Effector memory CD8-positive, alpha-beta T cell (primary cell): ENCODE measurements around the gene ALG6.

ENCODE experiments used
- ATAC-seq: fragments of 150-1000 bp; cut with Tn5 transposase; replicated peaks from 2 replicates; pipeline ENCODE4 v1.10.0; 2021; ENCODE audit warnings: mild to moderate bottlenecking, moderate library complexity
- DNase-seq, 3 experiments: peaks; one replicate each; pipeline ENCODE4 v3.0.0; 2021
- H3K27ac Mint-ChIP-seq, 2 donors: one replicate each; pipeline ENCODE4 v1.8.0; 2022; ENCODE audit warnings: mild to moderate bottlenecking in 2 of 2, mixed read lengths in 2 of 2, moderate library complexity in 2 of 2
- H3K27me3 Mint-ChIP-seq, 2 donors: one replicate each; pipeline ENCODE4 v1.8.0; 2022; ENCODE audit warnings: mixed read lengths in 2 of 2
- H3K36me3 Mint-ChIP-seq: one replicate; pipeline ENCODE4 v1.8.0; 2022; ENCODE audit warnings: mild to moderate bottlenecking, moderate library complexity, mixed read lengths; ENCODE audit not compliant: insufficient read depth
- H3K4me1 Mint-ChIP-seq, 2 donors: one replicate each; pipeline ENCODE4 v1.8.0; 2022; ENCODE audit warnings: low read depth in 2 of 2, mixed read lengths in 2 of 2
- H3K4me3 Mint-ChIP-seq, 2 donors: one replicate each; pipeline ENCODE4 v1.8.0; 2022; ENCODE audit warnings: mild to moderate bottlenecking in 2 of 2, mixed read lengths in 2 of 2, moderate library complexity in 2 of 2
- H3K9me3 Mint-ChIP-seq, 2 donors: one replicate each; pipeline ENCODE4 v1.8.0; 2022; ENCODE audit warnings: mixed read lengths in 2 of 2
- total RNA-seq, 9 experiments: gene quantifications; one replicate each; lab custom pipeline; 2026; lab: John Stamatoyannopoulos, UW

The ALG6 gene
- 11.4 to 42.0 (median 22.5) reads per million in 9 experiments for total RNA-seq

GRCh38 chr1:63367215-63368103 lies at the start of gene ALG6:
Gene ALG6 (plus strand): TSS chr1:63367627. CDS start chr1:63370978, 3,351 bp downstream.
- ATAC-seq (peak; percentile 93), DNase-seq (peak; percentile 84 to 91 (median 90))
- peaks cover 18 to 23% of the 10 kb centered on the region in 2 donors for H3K4me1 Mint-ChIP-seq
- peaks cover 4% of the 10 kb centered on the region for H3K36me3 Mint-ChIP-seq
- peak within 1 kb of the TSS; percentile 88 to 92 for H3K4me3 Mint-ChIP-seq
- H3K9me3 Mint-ChIP-seq, result no peaks in the 10 kb centered on the region
- peaks cover 0 to 11% of the 10 kb centered on the region in 2 donors for H3K27me3 Mint-ChIP-seq
- H3K27ac Mint-ChIP-seq, result peak within 1 kb of the TSS; percentile 88 to 93

- peak overlapping the region; percentile 39 to 59 for H3K4me3 Mint-ChIP-seq
- H3K4me1 Mint-ChIP-seq, result peaks cover 9 to 17% of the 10 kb centered on the region in 2 donors
- peaks cover 42% of the 10 kb centered on the region for H3K36me3 Mint-ChIP-seq
- no peak for ATAC-seq
- DNase-seq, result no peak
- H3K27ac Mint-ChIP-seq, result no peak overlapping the region
- H3K27me3 Mint-ChIP-seq, result peaks cover 61 to 72% of the 10 kb centered on the region in 2 donors
- H3K9me3 Mint-ChIP-seq, result peaks cover 2 to 7% of the 10 kb centered on the region in 2 donors
Observed at GRCh38 chr1:63317817-63318152, 49.6 kb upstream of the ALG6 start.

GRCh38 chr1:63318201-63318979 lies 49.0 kb upstream of the ALG6 start:
- H3K9me3 Mint-ChIP-seq, result peaks cover 2 to 7% of the 10 kb centered on the region in 2 donors
- peaks cover 43% of the 10 kb centered on the region for H3K36me3 Mint-ChIP-seq
- no peak for DNase-seq
- no peak for ATAC-seq
- H3K4me1 Mint-ChIP-seq, result peaks cover 9 to 18% of the 10 kb centered on the region in 2 donors
- peak overlapping the region in 1 of 2 donors; percentile 19 for H3K27ac Mint-ChIP-seq
- peak overlapping the region; percentile 39 to 59 for H3K4me3 Mint-ChIP-seq
- H3K27me3 Mint-ChIP-seq, result peaks cover 61 to 72% of the 10 kb centered on the region in 2 donors

- Mint-ChIP-seq H3K36me3 (peaks cover 48% of the 10 kb centered on the region), H3K27ac (peak overlapping the region in 1 of 2 donors; percentile 19), H3K4me3 (peak overlapping the region; percentile 28 to 40), H3K4me1 (peaks cover 9 to 20% of the 10 kb centered on the region in 2 donors), H3K9me3 (peaks cover 2 to 7% of the 10 kb centered on the region in 2 donors), H3K27me3 (peaks cover 62 to 72% of the 10 kb centered on the region in 2 donors)
- ATAC-seq (no peak), DNase-seq (no peak)
Observed at GRCh38 chr1:63319046-63320021, 48.1 kb upstream of the ALG6 start.

DNA sequence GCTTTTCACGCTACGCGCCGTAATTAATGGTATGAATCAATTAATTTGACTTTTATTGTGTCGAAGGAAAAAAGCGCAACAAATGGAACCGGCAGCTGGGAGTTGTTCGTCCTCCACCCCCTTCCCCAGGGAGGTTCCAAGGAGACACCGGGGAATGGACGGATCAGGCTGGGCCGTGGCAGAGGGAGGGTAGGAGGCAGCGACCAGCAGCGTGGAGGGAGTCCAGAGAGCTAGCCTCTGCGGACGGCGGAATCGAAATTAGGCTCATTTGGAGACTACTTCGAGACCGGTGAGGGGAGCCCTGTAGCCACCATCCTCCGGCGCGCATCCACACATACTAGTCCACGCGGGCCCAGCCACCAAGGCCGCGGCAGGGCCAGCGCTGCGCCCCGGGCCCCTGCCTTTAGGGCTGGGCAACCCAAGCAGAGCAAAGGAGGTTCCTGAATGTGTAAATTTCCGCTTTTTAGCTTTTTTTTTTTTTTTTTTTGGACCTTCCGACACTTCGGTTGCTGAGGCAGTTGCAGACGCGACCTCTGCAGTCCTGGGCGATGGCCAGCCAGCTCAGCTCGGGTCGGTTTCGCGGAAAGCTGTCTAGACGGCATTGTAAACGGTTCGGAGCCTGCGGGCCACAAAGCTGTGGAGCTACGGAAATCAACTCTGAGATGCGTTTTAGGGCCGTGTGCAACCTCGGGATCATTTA lies 47.3 kb upstream of the ALG6 start:
- peaks cover 61 to 71% of the 10 kb centered on the region in 2 donors for H3K27me3 Mint-ChIP-seq
- ATAC-seq, result no peak
- H3K4me1 Mint-ChIP-seq, result peaks cover 13 to 22% of the 10 kb centered on the region in 2 donors
- peaks cover 53% of the 10 kb centered on the region for H3K36me3 Mint-ChIP-seq
- H3K9me3 Mint-ChIP-seq, result peaks cover 2 to 7% of the 10 kb centered on the region in 2 donors
- peak overlapping the region in 1 of 2 donors; percentile 78 for H3K4me3 Mint-ChIP-seq
- no peak for DNase-seq
- H3K27ac Mint-ChIP-seq, result no peak overlapping the region

GRCh38 chr1:63321066-63321784 lies 46.2 kb upstream of the ALG6 start:
- peak overlapping the region; percentile 41 to 87 for H3K27ac Mint-ChIP-seq
- DNase-seq, result no peak
- H3K27me3 Mint-ChIP-seq, result peaks cover 59 to 66% of the 10 kb centered on the region in 2 donors
- peaks cover 54% of the 10 kb centered on the region for H3K36me3 Mint-ChIP-seq
- peaks cover 13 to 22% of the 10 kb centered on the region in 2 donors for H3K4me1 Mint-ChIP-seq
- peak overlapping the region; percentile 76 to 78 for H3K4me3 Mint-ChIP-seq
- H3K9me3 Mint-ChIP-seq, result peaks cover 2 to 7% of the 10 kb centered on the region in 2 donors
- ATAC-seq, result no peak

GRCh38 chr1:63321785-63322113 lies 45.7 kb upstream of the ALG6 start:
- Mint-ChIP-seq H3K27ac (peak overlapping the region; percentile 41 to 87), H3K4me3 (peak overlapping the region; percentile 76 to 78), H3K27me3 (peaks cover 62 to 66% of the 10 kb centered on the region in 2 donors), H3K36me3 (peaks cover 57% of the 10 kb centered on the region), H3K9me3 (peaks cover 2 to 7% of the 10 kb centered on the region in 2 donors), H3K4me1 (peaks cover 13 to 22% of the 10 kb centered on the region in 2 donors)
- DNase-seq, result no peak
- no peak for ATAC-seq

GRCh38 chr1:63322114-63322943 lies 45.1 kb upstream of the ALG6 start, which contains the start of gene FOXD3:
Gene FOXD3 (plus strand): TSS chr1:63322567. CDS start chr1:63323059, 492 bp downstream.
- H3K27me3 Mint-ChIP-seq, result peaks cover 68 to 72% of the 10 kb centered on the region in 2 donors
- H3K4me3 Mint-ChIP-seq, result peak within 1 kb of the TSS; percentile 76 to 78
- H3K4me1 Mint-ChIP-seq, result peaks cover 15 to 23% of the 10 kb centered on the region in 2 donors
- peak within 1 kb of the TSS; percentile 41 to 87 for H3K27ac Mint-ChIP-seq
- ATAC-seq (peak; percentile 17), DNase-seq (no peak)
- peaks cover 2 to 7% of the 10 kb centered on the region in 2 donors for H3K9me3 Mint-ChIP-seq
- peaks cover 63% of the 10 kb centered on the region for H3K36me3 Mint-ChIP-seq

DNA sequence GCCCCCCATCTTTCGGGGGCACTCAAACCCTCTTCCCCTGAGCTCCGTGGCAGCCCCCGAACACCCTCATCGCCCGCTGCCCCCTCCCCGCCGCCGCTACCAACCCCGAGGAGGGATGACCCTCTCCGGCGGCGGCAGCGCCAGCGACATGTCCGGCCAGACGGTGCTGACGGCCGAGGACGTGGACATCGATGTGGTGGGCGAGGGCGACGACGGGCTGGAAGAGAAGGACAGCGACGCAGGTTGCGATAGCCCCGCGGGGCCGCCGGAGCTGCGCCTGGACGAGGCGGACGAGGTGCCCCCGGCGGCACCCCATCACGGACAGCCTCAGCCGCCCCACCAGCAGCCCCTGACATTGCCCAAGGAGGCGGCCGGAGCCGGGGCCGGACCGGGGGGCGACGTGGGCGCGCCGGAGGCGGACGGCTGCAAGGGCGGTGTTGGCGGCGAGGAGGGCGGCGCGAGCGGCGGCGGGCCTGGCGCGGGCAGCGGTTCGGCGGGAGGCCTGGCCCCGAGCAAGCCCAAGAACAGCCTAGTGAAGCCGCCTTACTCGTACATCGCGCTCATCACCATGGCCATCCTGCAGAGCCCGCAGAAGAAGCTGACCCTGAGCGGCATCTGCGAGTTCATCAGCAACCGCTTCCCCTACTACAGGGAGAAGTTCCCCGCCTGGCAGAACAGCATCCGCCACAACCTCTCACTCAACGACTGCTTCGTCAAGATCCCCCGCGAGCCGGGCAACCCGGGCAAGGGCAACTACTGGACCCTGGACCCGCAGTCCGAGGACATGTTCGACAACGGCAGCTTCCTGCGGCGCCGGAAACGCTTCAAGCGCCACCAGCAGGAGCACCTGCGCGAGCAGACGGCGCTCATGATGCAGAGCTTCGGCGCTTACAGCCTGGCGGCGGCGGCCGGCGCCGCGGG lies 44.2 kb upstream of the ALG6 start:
- peaks cover 70 to 75% of the 10 kb centered on the region in 2 donors for H3K27me3 Mint-ChIP-seq
- peaks cover under 1 to 7% of the 10 kb centered on the region in 2 donors for H3K9me3 Mint-ChIP-seq
- peaks cover 16 to 27% of the 10 kb centered on the region in 2 donors for H3K4me1 Mint-ChIP-seq
- ATAC-seq, result peak; percentile 47
- peaks cover 66% of the 10 kb centered on the region for H3K36me3 Mint-ChIP-seq
- peak overlapping the region; percentile 70 to 78 for H3K4me3 Mint-ChIP-seq
- peak in 2 of 3 experiments; percentile 28 to 43 for DNase-seq
- H3K27ac Mint-ChIP-seq, result no peak overlapping the region
